GM18951 (cell line): ENCODE measurements around the gene PRDM16.

Experiments
- POLR2A ChIP-seq: IDR thresholded peaks from 4 replicates; pipeline ENCODE4 v1.6.1; 2011; ENCODE audit warnings: mild to moderate bottlenecking; ENCODE audit not compliant: insufficient read length, insufficient read depth; ENCODE audit errors: extremely low read depth
- in situ Hi-C: fragments of 300-500 bp; cut with MboI; formaldehyde crosslinking; loops from one replicate; pipeline ENCODE4 v1.12.0; 2022; ENCODE audit warnings: low sequenced_read_pairs, mixed read lengths, inconsistent platforms; ENCODE audit not compliant: unreplicated experiment

Gene PRDM16

GRCh38 chr1:3195480-3195815 lies 126.4 kb downstream of the PRDM16 start:
- in situ Hi-C loops, result no loop called here
- TF ChIP-seq POLR2A, result no peak

GRCh38 chr1:3195966-3196515 lies 127.0 kb downstream of the PRDM16 start:
- in situ Hi-C loops, result no loop called here
- no peak for TF ChIP-seq POLR2A

- no peak for TF ChIP-seq POLR2A
- in situ Hi-C loops, result no loop called here
Measured at GRCh38 chr1:3196577-3197245, 127.7 kb downstream of the PRDM16 start.

- in situ Hi-C loops, result no loop called here
- no peak for TF ChIP-seq POLR2A
Measured at GRCh38 chr1:3197781-3198316, 128.8 kb downstream of the PRDM16 start.

- in situ Hi-C loops, result no loop called here
- TF ChIP-seq POLR2A, result no peak
Measured at GRCh38 chr1:3198371-3199271, 129.6 kb downstream of the PRDM16 start.

- in situ Hi-C loops, result no loop called here
- no peak for TF ChIP-seq POLR2A
Measured at GRCh38 chr1:3204725-3205124, 135.7 kb downstream of the PRDM16 start.

GRCh38 chr1:3205815-3206214 lies 136.8 kb downstream of the PRDM16 start:
- no peak for TF ChIP-seq POLR2A
- in situ Hi-C loops, result no loop called here

- TF ChIP-seq POLR2A, result no peak
- in situ Hi-C loops, result no loop called here
Measured at GRCh38 chr1:3206696-3207095, 137.7 kb downstream of the PRDM16 start.

GRCh38 chr1:3207217-3207848 lies 138.3 kb downstream of the PRDM16 start:
- TF ChIP-seq POLR2A, result no peak
- in situ Hi-C loops, result no loop called here

- TF ChIP-seq POLR2A, result no peak
- in situ Hi-C loops, result no loop called here
Measured at GRCh38 chr1:3208819-3209200, 139.8 kb downstream of the PRDM16 start.

GRCh38 chr1:3209201-3209600 lies 140.2 kb downstream of the PRDM16 start:
- TF ChIP-seq POLR2A, result no peak
- in situ Hi-C loops, result no loop called here

GRCh38 chr1:3211582-3212375 lies 142.8 kb downstream of the PRDM16 start:
- in situ Hi-C loops, result no loop called here
- no peak for TF ChIP-seq POLR2A
